DMS 273 (cell line): ENCODE measurements around the gene ULK4.

Source experiments
- DNase-seq: peaks from one replicate; lab custom pipeline; 2025; ENCODE audit not compliant: unreplicated experiment; lab: John Stamatoyannopoulos, UW

Gene ULK4

GRCh38 chr3:41239587-41239986 is 722.3 kb downstream of the ULK4 start:
- DNase-seq: no peak

DNA sequence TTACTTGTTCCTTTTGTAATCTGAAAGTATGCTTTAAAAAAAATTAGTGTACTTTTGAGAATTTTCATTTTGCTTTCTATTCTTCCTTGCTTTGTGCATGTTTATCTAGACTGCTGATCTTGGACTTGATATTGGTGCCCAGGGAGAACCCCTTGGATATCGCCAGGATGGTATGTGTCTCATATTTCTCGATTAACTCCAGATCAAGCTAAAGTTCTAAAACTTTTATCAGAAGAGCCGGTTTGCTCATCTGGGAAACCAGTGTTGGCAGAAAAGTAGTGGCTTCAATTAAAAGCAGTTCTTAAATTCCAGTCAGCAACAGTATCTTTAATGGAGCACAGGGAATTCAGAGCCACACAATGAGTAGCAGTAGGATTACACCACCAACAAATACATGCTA is 724.0 kb downstream of the ULK4 start:
- DNase-seq: no peak

DNA sequence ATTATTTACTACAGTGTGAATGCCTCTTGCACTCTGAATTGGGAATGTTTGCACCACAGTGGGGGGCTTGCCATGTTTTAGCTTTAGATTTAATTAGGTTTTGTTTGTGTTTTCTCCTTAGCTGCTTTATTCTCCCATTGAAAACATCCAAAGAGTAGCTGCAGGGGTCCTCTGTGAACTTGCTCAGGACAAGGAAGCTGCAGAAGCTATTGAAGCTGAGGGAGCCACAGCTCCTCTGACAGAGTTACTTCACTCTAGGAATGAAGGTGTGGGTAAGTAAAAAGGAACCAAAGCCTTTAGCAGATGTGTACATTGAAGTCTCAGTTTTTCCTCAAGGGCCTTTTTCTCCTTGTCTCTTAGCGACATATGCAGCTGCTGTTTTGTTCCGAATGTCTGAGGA is 725.7 kb downstream of the ULK4 start:
- no peak for DNase-seq

DNA sequence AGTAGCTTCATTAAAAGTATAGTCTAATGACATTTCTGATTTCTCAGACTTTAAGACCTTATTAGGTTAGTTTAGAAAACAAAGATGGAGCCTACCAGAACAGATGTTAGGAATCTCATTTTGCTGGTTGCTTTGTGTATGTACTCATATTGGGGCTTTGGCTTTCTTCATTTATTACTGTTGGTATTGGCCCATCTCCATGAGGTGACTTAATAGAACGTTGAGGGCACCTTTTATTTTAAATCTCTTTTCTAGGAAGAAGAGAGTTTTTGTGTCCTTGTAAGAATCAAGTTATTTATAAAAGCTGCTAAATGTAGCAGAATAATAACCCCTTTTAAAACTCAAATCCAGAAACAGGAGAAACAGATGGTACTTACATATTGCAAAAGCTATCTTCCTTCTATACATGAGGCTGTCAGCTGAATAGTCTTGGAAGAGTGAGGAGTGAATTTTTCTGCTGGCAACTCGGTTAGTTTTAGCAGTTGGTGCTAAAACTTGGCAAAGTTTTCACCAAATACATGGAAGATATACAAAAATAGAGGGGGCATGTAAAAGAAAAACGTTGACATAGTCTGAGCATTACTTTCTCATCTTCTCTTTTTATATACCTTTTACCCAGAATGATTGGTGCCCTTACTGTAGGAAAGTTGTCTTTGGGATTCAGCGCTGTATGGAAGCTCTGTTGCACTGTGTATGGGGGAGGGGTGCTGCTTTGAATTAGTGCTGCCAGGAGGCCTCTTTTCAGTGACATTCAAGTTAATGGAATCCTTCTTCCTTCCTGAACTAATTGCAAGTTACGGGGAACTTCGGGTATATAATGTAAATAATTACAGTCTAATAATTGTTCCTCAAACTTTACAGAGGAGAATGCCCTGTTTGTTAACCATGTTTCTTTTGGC is 726.8 kb downstream of the ULK4 start:
- DNase-seq: peak; percentile 51

DNA sequence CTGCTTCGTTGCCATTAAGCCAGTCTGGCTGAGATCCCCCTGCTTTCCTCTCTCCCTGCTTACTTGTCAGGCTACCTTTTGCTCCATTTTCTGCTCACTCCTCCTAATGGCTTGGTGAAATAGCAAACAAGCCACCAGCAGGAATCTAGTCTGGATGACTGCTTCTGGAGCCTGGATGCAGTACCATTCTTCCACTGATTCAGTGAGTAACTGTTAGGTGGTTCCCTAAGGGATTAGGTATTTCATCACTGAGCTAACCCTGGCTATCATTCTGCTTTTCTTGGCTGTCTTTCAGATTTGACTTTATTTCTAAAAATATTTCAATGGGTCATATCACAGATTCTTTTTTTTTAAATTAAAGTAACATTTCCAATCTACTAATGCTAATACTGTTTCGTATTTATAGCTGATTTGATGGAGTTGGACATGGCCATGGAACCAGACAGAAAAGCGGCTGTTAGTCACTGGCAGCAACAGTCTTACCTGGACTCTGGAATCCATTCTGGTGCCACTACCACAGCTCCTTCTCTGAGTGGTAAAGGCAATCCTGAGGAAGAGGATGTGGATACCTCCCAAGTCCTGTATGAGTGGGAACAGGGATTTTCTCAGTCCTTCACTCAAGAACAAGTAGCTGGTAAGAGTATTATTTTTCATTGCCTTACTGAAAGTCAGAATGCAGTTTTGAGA is 737.6 kb downstream of the ULK4 start:
- DNase-seq: no peak

- no peak for DNase-seq
Measured at GRCh38 chr3:41223691-41224090, 738.2 kb downstream of the ULK4 start.

DNA sequence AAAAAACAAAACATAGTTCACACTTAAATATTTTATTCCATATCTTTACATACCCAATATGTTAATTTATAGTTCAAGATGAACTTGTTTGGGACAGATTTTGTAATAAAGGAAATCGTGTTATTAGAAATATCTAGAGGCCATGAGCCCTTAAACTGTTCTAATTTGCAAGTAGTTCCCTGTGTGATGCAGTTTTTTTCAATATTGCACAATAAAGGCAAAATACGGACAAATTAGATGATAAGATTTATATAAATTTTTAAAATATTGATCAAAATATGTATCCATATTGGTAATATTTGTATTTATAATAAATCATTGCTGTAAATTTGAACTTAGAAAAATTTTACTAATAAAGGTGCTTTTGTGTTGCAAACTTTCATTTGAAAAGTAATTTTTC is 738.8 kb downstream of the ULK4 start:
- no peak for DNase-seq

DNA sequence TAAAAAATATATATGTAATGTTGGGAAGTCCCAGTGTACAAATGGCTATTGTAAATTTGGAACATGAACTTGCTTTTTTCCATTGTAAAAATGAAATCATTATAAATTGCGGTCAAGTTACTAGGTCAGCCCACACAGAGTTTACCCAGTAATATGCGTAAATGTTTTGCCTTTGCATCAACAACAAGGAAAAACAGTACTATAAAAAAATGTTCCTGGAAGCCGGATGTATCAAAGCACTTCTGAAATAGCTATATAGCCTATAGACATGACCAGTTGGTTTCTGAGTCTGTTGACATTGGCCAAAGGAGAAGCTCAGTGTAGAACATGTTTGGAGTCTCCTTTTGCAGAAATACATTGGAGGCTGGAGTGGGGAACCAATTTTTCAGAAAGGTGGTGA is 739.4 kb downstream of the ULK4 start:
- no peak for DNase-seq

GRCh38 chr3:41222012-41222411 is 739.9 kb downstream of the ULK4 start:
- DNase-seq: no peak

- DNase-seq: no peak
Measured at GRCh38 chr3:41220906-41221677, 740.8 kb downstream of the ULK4 start.

GRCh38 chr3:41219424-41219823 is 742.5 kb downstream of the ULK4 start:
- DNase-seq: no peak

GRCh38 chr3:41216993-41217392 is 744.9 kb downstream of the ULK4 start:
- DNase-seq: no peak

- DNase-seq: no peak
Measured at GRCh38 chr3:41216422-41216821, 745.5 kb downstream of the ULK4 start.

DNA sequence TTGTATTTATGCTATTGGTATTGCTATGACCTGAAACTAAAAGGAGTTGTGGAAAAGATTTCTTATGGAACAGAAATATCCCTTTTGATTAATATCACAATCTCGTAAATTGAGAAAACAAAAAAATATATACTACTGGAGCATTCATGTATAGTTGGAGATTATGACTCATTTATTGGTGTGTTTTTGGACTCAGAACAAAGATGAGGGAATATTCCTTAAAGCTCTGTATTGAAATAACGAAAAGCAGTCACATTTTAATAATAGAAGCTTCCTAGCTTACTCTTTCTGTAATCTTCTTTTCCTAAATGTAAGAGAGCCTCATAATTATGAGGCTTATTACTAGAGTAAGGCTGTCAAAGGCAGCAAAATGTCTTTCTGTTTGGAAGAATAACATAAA is 748.3 kb downstream of the ULK4 start:
- DNase-seq: no peak

DNA sequence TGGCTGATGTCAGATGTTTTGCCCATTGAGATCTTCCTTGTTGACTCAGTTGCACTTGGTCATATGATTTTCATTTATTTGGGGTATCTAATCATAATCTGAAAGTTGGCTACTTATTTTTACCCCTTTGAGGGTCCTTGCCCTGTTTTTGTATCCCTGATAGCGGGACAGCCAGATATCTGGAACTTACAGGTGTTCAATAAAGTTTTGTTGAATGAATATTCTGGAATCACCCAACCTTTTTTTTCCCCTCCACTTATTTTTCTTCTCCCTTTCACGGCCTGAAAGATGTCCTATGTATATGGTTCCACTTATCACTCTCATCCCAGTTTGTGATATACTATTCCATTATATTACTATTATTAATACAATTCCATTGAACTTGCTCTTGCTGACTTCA is 749.8 kb downstream of the ULK4 start:
- no peak for DNase-seq

GRCh38 chr3:41210966-41211365 is 750.9 kb downstream of the ULK4 start:
- no peak for DNase-seq

GRCh38 chr3:41209646-41210045 is 752.3 kb downstream of the ULK4 start:
- no peak for DNase-seq

DNA sequence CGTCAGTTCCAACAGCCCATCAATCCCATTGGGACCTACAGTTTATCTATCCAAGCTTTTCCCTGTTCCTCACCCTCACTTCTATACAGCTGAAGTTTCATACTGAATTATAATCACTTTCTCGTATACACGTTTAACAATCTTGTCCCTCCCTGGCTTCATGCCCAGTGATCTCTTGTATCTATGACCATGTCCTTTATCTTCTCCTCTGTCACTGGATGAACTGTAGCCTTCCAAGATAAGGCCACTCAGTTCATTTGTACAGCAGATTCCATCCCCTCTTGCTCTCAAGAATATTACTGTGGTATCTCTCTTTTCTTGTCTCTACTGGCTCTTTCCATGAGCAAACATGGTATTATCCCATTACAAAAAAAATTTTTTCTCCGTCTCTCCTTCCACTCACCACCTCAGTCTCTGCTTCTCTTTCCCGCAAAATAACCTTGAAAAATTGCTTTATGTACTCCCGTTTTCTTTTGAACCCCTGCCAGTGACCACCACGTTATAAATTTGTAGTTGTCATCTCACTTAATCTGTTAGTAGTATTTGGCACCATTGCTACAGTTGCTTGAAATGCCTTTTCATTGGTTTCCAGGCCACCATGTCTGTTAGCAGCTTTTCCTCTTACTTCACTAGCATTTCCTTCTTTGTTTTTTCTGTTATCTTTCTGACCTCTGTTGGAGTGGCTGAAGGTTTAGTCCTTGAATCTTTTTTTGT is 753.2 kb downstream of the ULK4 start:
- no peak for DNase-seq

- DNase-seq: no peak
Measured at GRCh38 chr3:41207355-41207754, 754.5 kb downstream of the ULK4 start.

GRCh38 chr3:41205591-41205990 is 756.3 kb downstream of the ULK4 start:
- DNase-seq: no peak

DNA sequence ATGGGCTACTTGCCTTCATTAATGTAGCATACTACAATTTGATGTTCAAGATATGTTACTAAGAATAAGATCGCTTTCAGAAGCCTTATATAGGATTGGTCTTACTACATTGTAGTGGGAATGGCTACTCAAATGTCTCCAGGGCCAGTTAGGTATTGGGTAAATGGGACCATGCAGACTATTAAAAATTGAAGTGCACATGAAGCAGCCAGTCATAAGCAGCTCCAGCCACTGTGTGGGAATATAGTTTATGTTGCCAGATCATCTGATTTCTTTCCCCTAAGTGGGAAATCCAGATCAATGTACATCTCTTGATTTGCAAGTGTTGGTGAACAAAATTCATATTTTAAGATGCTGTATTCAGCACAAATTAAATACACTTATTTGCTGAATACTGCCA is 757.5 kb downstream of the ULK4 start:
- no peak for DNase-seq
